ENCODE results near the gene SLIT1.

Gene SLIT1

GRCh38 chr10:97017474-97017903, 168.3 kb downstream of the SLIT1 start:
- no peak for DNase-seq

GRCh38 chr10:97016728-97017473, 168.9 kb downstream of the SLIT1 start:
- no peak for DNase-seq

GRCh38 chr10:97015240-97015639, 170.5 kb downstream of the SLIT1 start:
- no peak for DNase-seq

GRCh38 chr10:97013983-97014382, 171.8 kb downstream of the SLIT1 start:
- DNase-seq = no peak

- no peak for DNase-seq
These were observed 172.2 kb downstream of the SLIT1 start for GRCh38 chr10:97013568-97013967.

GRCh38 chr10:97012470-97012869, 173.3 kb downstream of the SLIT1 start:
- no peak for DNase-seq

- DNase-seq = no peak
These were observed 174.4 kb downstream of the SLIT1 start for GRCh38 chr10:97011397-97011796.

GRCh38 chr10:97010695-97011206, 175.0 kb downstream of the SLIT1 start:
- DNase-seq = no peak

GRCh38 chr10:97007417-97007816, 178.3 kb downstream of the SLIT1 start:
- DNase-seq = no peak

GRCh38 chr10:97006364-97006763, 179.4 kb downstream of the SLIT1 start:
- DNase-seq = no peak

- no peak for DNase-seq
These were observed 180.4 kb downstream of the SLIT1 start for GRCh38 chr10:97005349-97005748.

- DNase-seq = no peak
These were observed 181.2 kb downstream of the SLIT1 start for GRCh38 chr10:97004591-97004990.

- DNase-seq = no peak
These were observed 182.0 kb downstream of the SLIT1 start for GRCh38 chr10:97003804-97004201.

- no peak for DNase-seq
These were observed 182.5 kb downstream of the SLIT1 start for GRCh38 chr10:97003151-97003803.

- DNase-seq = no peak
These were observed 183.1 kb downstream of the SLIT1 start for GRCh38 chr10:97002670-97003069.

- DNase-seq = no peak
These were observed 184.4 kb downstream of the SLIT1 start for GRCh38 chr10:97001183-97001991.

GRCh38 chr10:97000487-97001182, 185.1 kb downstream of the SLIT1 start:
- no peak for DNase-seq

- no peak for DNase-seq
These were observed 185.8 kb downstream of the SLIT1 start for GRCh38 chr10:96999987-97000386.

GRCh38 chr10:96999337-96999736, 186.4 kb downstream of the SLIT1 start:
- DNase-seq = no peak

GRCh38 chr10:96998329-96998888, 187.3 kb downstream of the SLIT1 start:
- no peak for DNase-seq

- no peak for DNase-seq
These were observed 189.3 kb downstream of the SLIT1 start for GRCh38 chr10:96996275-96996965.

- DNase-seq = no peak
These were observed 189.9 kb downstream of the SLIT1 start for GRCh38 chr10:96995851-96996250.

Data from NCI-H526 treated with DMSO at 0.1 percent for 48 hours (cell line).